ENCODE results near the gene FKBP5.

- TF ChIP-seq CTCF (IDR thresholded peaks at IDR 0.05; ENCODE audit: insufficient read depth, low read length): no peak
- TF ChIP-seq POLR2AphosphoS5 (IDR thresholded peaks at IDR 0.05; ENCODE audit: low read depth): no peak
Measured at GRCh38 chr6:35581633-35582032, 107.1 kb downstream of the FKBP5 start.
